Gastroesophageal sphincter (tissue), 3 donors: ENCODE results near the gene TMEM106A.

Experiments
- EP300 ChIP-seq: sonication (generic); formaldehyde crosslinking; IDR thresholded peaks from one replicate; pipeline ENCODE4 v1.6.1; 2017; ENCODE audit warnings: antibody characterized with exemption, mild to moderate bottlenecking
- POLR2A ChIP-seq, 2 donors: fragments of 450-650 bp; IDR thresholded peaks; one replicate each; pipeline ENCODE4 v1.6.1; 2017; ENCODE audit warnings: antibody characterized with exemption in 2 of 2, mild to moderate bottlenecking in 2 of 2, moderate library complexity in 1 of 2
- POLR2AphosphoS5 ChIP-seq: sonication (generic); formaldehyde crosslinking; IDR thresholded peaks from one replicate; pipeline ENCODE4 v1.6.1; 2017; ENCODE audit warnings: antibody characterized with exemption
- TF ChIP-seq, protein P1 (sequence below), 4 experiments: fragments of 200-600 bp in 2 of 4; fragments of 450-650 bp in 2 of 4; sonication (generic) in 1 of 4; IDR thresholded peaks; one replicate each; pipeline ENCODE4 v1.5.1; 2017 to 2019; ENCODE audit warnings: antibody characterized with exemption in 4 of 4, mild to moderate bottlenecking in 2 of 4, moderate library complexity in 2 of 4

DNA sequence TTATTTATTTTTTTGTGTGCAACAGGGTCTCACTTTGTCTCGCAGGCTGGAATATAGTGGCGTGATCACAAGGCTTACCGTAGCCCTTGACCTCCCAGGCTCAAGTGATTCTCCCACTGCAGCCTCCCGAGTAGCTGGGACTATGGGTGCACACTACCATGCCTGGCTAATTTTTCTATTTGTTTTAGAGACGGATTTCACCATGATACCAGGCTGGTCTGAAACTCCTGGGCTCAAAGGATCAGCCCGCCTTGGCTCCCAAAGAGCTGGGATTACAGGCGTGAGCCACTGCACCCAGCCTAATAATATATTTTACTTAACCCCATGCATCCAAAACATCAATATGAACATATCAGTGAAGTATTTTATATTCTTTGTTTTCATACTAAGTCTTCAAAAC lies 14.7 kb downstream of the TMEM106A start:
- TF ChIP-seq POLR2AphosphoS5, result no peak
- TF ChIP-seq, protein P1, sequence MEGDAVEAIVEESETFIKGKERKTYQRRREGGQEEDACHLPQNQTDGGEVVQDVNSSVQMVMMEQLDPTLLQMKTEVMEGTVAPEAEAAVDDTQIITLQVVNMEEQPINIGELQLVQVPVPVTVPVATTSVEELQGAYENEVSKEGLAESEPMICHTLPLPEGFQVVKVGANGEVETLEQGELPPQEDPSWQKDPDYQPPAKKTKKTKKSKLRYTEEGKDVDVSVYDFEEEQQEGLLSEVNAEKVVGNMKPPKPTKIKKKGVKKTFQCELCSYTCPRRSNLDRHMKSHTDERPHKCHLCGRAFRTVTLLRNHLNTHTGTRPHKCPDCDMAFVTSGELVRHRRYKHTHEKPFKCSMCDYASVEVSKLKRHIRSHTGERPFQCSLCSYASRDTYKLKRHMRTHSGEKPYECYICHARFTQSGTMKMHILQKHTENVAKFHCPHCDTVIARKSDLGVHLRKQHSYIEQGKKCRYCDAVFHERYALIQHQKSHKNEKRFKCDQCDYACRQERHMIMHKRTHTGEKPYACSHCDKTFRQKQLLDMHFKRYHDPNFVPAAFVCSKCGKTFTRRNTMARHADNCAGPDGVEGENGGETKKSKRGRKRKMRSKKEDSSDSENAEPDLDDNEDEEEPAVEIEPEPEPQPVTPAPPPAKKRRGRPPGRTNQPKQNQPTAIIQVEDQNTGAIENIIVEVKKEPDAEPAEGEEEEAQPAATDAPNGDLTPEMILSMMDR (IDR thresholded peaks at IDR 0.05), result no peak
- TF ChIP-seq POLR2A (IDR thresholded peaks at IDR 0.05), result no peak
- TF ChIP-seq EP300, result no peak
